GM19023 (cell line): ENCODE results near the gene BBS7.

Experiments used
- ATAC-seq: cut with Tn5 transposase; IDR thresholded peaks from one replicate; pipeline ENCODE4 v1.9.1; 2021; ENCODE audit warnings: mild to moderate bottlenecking, moderate library complexity; ENCODE audit not compliant: unreplicated experiment

Gene BBS7

GRCh38 chr4:121792966-121793365, 77.3 kb downstream of the BBS7 start:
- no peak for ATAC-seq

DNA sequence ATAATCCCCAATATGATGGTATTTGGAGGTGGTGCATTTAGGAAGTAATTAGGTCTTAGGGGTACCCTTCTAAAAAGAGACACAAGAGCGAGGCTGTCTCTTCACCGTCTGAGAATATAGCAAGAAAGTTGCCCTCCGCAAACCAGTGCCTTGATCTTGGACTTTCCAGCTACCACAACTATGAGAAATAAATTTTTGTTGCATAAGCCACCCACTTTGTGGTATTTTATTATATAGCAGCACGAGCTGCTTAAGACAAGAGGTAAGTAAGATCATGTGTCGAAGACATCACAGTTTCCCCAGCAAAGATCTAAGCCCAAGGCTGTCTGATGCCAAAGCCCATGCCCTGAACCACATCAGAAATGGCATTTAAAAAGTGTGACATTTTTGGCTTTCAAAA, 78.8 kb downstream of the BBS7 start:
- no peak for ATAC-seq

GRCh38 chr4:121790976-121791375, 79.3 kb downstream of the BBS7 start:
- no peak for ATAC-seq

DNA sequence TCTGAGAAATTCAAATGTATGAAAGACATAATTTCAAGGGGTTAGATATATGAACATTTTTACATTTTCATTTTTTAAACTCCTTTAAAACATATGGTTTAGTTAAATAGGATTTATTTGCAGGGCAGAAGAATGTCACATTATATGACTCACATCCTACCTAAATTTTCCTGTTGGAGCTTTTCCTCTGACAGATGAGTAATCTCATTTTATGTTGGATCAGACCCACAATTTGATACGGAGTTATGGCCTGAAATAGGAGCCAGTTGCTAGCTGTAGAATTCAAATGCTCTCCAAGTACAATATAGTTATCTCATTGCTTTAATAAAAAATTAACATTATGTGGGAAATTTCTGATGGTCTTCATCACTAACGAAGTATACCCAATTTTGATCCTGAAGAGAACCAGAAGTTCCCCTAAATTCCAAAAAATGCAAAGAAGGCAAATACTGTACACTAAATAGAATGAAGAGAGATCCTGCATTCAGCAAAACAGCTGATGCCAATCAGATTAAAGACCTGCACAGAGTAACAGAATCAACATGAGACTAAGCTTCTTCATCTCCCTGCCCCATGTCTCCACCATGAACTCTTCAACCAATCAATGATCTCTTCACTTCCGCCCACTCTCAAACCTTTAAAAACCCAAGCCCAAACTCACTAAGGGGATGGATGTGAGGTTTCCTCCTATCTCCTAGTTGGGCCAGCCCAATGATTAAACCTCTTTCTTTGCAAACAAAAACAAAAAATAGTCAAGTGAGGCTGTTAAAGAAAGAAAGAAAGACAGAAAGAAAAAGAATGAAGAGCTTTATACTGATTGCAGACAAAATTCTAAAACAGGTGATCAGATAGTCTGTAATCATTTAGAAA, 80.1 kb downstream of the BBS7 start:
- ATAC-seq: no peak

- ATAC-seq: no peak
These were observed 80.8 kb downstream of the BBS7 start for GRCh38 chr4:121789455-121789854.

DNA sequence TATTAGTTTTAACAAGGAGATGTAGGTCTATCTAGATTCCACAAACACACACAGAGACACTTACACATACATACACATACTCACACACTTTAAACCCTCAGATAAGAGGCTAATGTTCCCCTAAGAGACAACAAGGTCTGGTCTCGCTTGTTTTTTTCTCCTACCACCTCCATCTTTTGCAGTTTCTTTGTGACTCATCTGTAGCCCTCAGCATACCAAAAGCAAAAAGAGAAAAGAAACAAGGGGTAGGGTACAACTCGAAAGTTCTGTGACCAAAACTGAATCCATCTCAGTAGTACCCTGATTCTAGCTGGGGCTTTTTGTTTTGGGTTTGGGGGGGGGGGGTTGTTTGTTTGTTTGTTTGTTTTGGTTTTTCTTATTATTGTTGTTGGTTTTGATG, 81.4 kb downstream of the BBS7 start:
- ATAC-seq: peak; percentile 90

- ATAC-seq: no peak
These were observed 84.1 kb downstream of the BBS7 start for GRCh38 chr4:121786221-121786620.

- no peak for ATAC-seq
These were observed 84.8 kb downstream of the BBS7 start for GRCh38 chr4:121785479-121785878.

DNA sequence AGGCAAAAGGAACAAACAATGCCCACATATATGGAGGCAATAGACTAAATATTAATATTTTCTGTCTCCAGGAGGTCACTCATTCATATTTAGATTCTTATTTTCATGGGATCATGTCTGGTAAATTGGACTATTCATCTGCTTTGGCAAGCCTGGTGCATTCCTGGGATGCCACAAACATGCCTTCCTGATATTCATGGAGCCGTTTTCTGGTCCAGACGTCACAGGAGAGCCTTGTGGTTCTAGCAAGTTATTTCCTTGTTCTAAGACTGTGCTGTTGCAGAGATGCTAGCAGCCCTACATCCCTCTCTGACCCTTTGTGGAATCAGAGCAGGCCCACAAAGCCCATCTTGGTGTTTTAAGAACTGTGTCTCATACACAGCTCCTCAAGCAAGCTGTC, 85.3 kb downstream of the BBS7 start:
- ATAC-seq: no peak

DNA sequence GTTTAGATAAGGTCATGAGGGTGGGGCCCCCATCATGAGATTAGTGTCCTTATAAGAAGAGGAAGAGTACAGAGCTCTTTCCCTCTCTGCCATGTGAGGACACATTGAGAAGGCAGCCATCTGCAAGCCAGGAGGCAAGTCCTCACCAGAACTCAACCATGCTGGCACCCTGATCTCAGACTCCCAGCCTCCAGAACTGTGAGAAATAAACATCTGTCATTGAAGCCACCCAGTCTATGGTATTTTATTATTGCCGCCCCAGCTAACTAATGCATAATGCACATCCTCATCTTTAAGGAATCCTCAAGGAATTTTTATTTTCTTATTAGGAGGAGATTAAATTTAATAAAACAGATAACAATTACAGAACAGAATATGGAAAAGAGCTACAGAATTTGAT, 85.9 kb downstream of the BBS7 start:
- no peak for ATAC-seq

GRCh38 chr4:121783210-121783609, 87.1 kb downstream of the BBS7 start:
- no peak for ATAC-seq

DNA sequence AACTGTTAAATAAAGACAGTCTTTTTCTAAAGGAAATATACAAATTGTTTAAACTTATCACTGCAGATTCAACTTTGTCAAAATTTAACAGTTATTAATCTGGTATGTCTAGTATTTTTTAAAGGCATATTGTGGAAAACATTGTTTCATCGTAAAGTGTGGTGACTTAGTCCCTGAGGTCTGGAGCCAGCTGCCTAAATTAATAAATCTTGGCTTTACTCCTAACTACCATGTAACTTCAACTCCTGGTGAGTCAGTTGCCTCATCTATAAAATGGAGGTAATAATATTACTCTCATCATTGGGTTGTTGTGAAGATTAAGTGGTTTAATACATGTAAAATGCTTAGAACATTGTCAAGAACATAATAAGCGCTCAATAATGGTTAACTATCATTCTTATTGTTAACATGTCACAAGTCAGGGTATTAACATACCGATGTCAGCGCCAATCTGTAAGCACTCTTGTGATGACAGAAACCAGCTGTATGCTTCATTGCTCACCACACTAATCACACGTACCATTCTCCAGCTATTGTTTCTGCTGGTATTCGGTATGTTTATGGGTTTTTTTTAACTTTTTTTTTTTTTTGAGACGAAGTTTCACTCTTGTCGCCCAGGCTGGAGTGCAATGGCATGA, 91.2 kb downstream of the BBS7 start:
- ATAC-seq: no peak

DNA sequence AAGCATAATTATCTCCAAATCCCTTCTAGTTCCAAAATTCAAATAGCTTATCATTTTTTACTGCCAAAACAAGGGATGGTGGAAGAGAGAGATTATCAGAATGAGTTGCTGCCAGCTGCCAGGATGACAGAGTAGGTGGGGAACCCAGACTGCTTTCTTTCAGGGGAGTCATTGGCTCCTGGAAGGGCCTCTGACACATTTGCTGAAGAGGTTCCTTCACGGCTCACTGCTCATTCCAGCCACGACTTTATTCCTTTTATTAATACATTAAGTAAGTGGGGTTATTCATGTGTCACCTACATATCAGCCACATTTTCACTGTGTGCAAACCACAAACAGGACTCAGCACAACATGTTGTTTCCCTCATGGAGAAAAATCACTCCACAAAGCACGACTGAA, 92.6 kb downstream of the BBS7 start:
- no peak for ATAC-seq

DNA sequence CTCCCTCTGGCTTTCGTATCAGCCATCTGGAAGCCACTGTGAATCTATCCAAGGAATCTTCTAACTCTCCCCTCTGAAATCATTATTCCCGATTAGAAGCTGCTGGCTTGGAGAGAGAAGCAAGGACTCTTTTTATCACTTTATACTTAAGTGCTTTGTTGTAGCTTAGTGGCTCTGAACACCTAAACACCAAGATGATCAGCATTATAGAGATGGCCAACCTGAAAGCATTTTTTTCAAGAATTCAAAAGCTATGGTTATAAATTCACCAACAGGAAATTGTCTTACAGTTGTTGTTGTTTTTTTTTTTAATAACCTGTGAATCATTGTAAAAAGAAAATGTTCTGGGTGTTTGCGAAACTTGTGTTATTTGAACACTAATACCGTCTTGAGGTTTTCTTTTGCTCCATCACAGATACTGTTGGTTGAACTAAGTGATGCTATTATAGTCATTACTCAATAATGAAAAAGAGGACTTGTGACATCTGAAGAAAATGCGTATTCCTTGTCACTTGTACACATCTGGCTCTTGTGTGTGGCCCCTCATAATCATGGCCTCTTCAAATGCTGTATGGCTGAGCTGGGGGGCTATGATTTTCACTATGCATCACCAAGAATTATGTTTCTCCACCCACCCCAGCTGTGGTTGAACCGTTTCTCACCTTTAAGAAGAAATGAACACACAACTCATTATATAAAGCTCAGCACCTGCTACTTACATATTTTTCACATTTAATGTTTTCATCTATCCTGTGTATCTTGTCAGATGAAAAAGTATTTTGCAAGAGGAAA, 93.5 kb downstream of the BBS7 start:
- no peak for ATAC-seq
